H9 (cell line): ENCODE results near the gene CHCHD1. TPM values are rescaled to one million over a fixed set of nuclear protein-coding genes. Genes with fewer than 3 reads are reported as not detected.

Experiments
- DNase-seq: peaks from one replicate; pipeline ENCODE4 v3.0.0-alpha.2; 2017
- H2AFZ ChIP-seq: one replicate; pipeline ENCODE4 v1.6.1; 2013; ENCODE audit warnings: mild to moderate bottlenecking, low read length, control low read depth, moderate library complexity
- H2AK5ac ChIP-seq: 2 replicates; pipeline ENCODE4 v1.6.1; 2013; ENCODE audit warnings: low read length, control low read depth, mixed read lengths; ENCODE audit not compliant: insufficient read length
- H2BK120ac ChIP-seq: one replicate; pipeline ENCODE4 v1.6.1; 2013; ENCODE audit warnings: low read depth, mild to moderate bottlenecking, low read length, control low read depth, inconsistent platforms; ENCODE audit not compliant: poor library complexity, severe bottlenecking
- H2BK12ac ChIP-seq: 2 replicates; pipeline ENCODE4 v1.6.1; 2013; ENCODE audit warnings: low read length, control low read depth, mixed read lengths, low read depth; ENCODE audit not compliant: insufficient read length
- H2BK15ac ChIP-seq: 2 replicates; pipeline ENCODE4 v1.6.1; 2013; ENCODE audit warnings: low read depth, low read length, control low read depth
- H2BK20ac ChIP-seq: one replicate; pipeline ENCODE4 v1.6.1; 2013; ENCODE audit warnings: low read depth, mild to moderate bottlenecking, low read length, control low read depth, inconsistent platforms; ENCODE audit not compliant: poor library complexity, severe bottlenecking
- H2BK5ac ChIP-seq: 2 replicates; pipeline ENCODE4 v1.6.1; 2013; ENCODE audit warnings: low read length, control low read depth, mixed read lengths; ENCODE audit not compliant: insufficient read length
- H3K14ac ChIP-seq: 2 replicates; pipeline ENCODE4 v1.6.1; 2013; ENCODE audit warnings: low read length, control low read depth; ENCODE audit not compliant: insufficient read depth
- H3K18ac ChIP-seq: 2 replicates; pipeline ENCODE4 v1.6.1; 2013; ENCODE audit warnings: low read depth, mild to moderate bottlenecking, mixed read lengths, low read length, control low read depth; ENCODE audit not compliant: insufficient read length
- H3K23ac ChIP-seq: 2 replicates; pipeline ENCODE4 v1.6.1; 2013; ENCODE audit warnings: low read length, control low read depth, mixed read lengths, low read depth; ENCODE audit not compliant: insufficient read length
- H3K23me2 ChIP-seq: 2 replicates; pipeline ENCODE4 v1.6.1; 2013; ENCODE audit warnings: low read depth, mild to moderate bottlenecking, mixed read lengths, low read length, control low read depth; ENCODE audit not compliant: insufficient read length, poor library complexity, severe bottlenecking
- H3K27ac ChIP-seq: 2 replicates; pipeline ENCODE4 v1.5.1; 2013; ENCODE audit warnings: low read length, control low read depth, mixed read lengths, low read depth; ENCODE audit not compliant: insufficient read length
- H3K27me3 ChIP-seq: 2 replicates; pipeline ENCODE4 v1.6.1; 2013; ENCODE audit warnings: low read length, control low read depth, inconsistent platforms; ENCODE audit not compliant: insufficient read depth
- H3K4ac ChIP-seq: 2 replicates; pipeline ENCODE4 v1.6.1; 2013; ENCODE audit warnings: low read depth, mild to moderate bottlenecking, control low read depth, inconsistent platforms, low read length, moderate library complexity
- H3K4me1 ChIP-seq: 2 replicates; pipeline ENCODE4 v1.6.1; 2013; ENCODE audit warnings: low read length, control low read depth, inconsistent platforms; ENCODE audit not compliant: insufficient read depth
- H3K4me2 ChIP-seq: 2 replicates; pipeline ENCODE4 v1.6.1; 2013; ENCODE audit warnings: low read length, control low read depth, mixed read lengths; ENCODE audit not compliant: insufficient read length, insufficient read depth
- H3K56ac ChIP-seq: 2 replicates; pipeline ENCODE4 v1.6.1; 2013; ENCODE audit warnings: low read depth, mild to moderate bottlenecking, mixed read lengths, low read length, control low read depth; ENCODE audit not compliant: insufficient read length
- H3K79me1 ChIP-seq: 2 replicates; pipeline ENCODE4 v1.6.1; 2013; ENCODE audit warnings: low read depth, mild to moderate bottlenecking, moderate library complexity, low read length, control low read depth, inconsistent platforms; ENCODE audit not compliant: insufficient read depth, poor library complexity, severe bottlenecking
- H3K79me2 ChIP-seq: 2 replicates; pipeline ENCODE4 v1.6.1; 2013; ENCODE audit warnings: low read length, control low read depth, inconsistent platforms; ENCODE audit not compliant: insufficient read depth
- H3K9ac ChIP-seq: 2 replicates; pipeline ENCODE4 v1.6.1; 2013; ENCODE audit warnings: low read length, control low read depth, mixed read lengths; ENCODE audit not compliant: insufficient read length; ENCODE audit errors: extremely low read depth
- H3K9me3 ChIP-seq: one replicate; pipeline ENCODE4 v1.6.1; 2013; ENCODE audit warnings: low read depth, low read length, inconsistent platforms; ENCODE audit not compliant: control insufficient read depth
- H3T11ph ChIP-seq: one replicate; pipeline ENCODE4 v1.6.1; 2013; ENCODE audit warnings: mild to moderate bottlenecking, low read length, control low read depth, inconsistent platforms
- H4K20me1 ChIP-seq: one replicate; pipeline ENCODE4 v1.6.1; 2013; ENCODE audit not compliant: control insufficient read depth, insufficient read length, insufficient read depth
- H4K5ac ChIP-seq: 2 replicates; pipeline ENCODE4 v1.6.1; 2013; ENCODE audit warnings: low read depth, mild to moderate bottlenecking, mixed read lengths, low read length, control low read depth; ENCODE audit not compliant: insufficient read length
- H4K8ac ChIP-seq: replicated peaks from 2 replicates; pipeline ENCODE4 v1.6.1; 2013; ENCODE audit warnings: low read length, control low read depth, mixed read lengths, low read depth; ENCODE audit not compliant: insufficient read length
- H4K91ac ChIP-seq: 2 replicates; pipeline ENCODE4 v1.6.1; 2013; ENCODE audit warnings: low read depth, mild to moderate bottlenecking, moderate library complexity, mixed read lengths, low read length, control low read depth; ENCODE audit not compliant: insufficient read length
- H3K27ac Mint-ChIP-seq, 3 experiments: 2 replicates in 2 of 3; 3 replicates in 1 of 3; pipeline ENCODE4 v1.8.0; 2020 to 2021; ENCODE audit warnings: mixed read lengths in 3 of 3, mild to moderate bottlenecking in 1 of 3, moderate library complexity in 1 of 3
- H3K27me3 Mint-ChIP-seq: 2 replicates; pipeline ENCODE4 v1.8.0; 2021; ENCODE audit warnings: low read depth, mild to moderate bottlenecking, moderate library complexity, mixed read lengths
- H3K36me3 Mint-ChIP-seq, 3 experiments: 2 replicates in 2 of 3; 3 replicates in 1 of 3; pipeline ENCODE4 v1.8.0; 2020 to 2021; ENCODE audit warnings: low read depth in 3 of 3, mixed read lengths in 3 of 3; ENCODE audit not compliant: insufficient read depth in 1 of 3
- H3K4me1 Mint-ChIP-seq, 2 experiments: 2 replicates each; pipeline ENCODE4 v1.8.0; 2020; ENCODE audit warnings: mixed read lengths in 2 of 2
- H3K4me3 Mint-ChIP-seq, 2 experiments: 2 replicates in 1 of 2; 3 replicates in 1 of 2; pipeline ENCODE4 v1.8.0; 2020 to 2021; ENCODE audit warnings: mild to moderate bottlenecking in 2 of 2, mixed read lengths in 2 of 2, moderate library complexity in 1 of 2
- H3K9me3 Mint-ChIP-seq, 2 experiments: 2 replicates in 1 of 2; 3 replicates in 1 of 2; pipeline ENCODE4 v1.8.0; 2020; ENCODE audit warnings: mild to moderate bottlenecking in 2 of 2, mixed read lengths in 2 of 2, moderate library complexity in 1 of 2
- CTCF ChIP-seq: fragments of 200-600 bp; sonication (generic); conservative IDR thresholded peaks from 3 replicates; pipeline ENCODE4 v1.8.0; 2021; ENCODE audit warnings: antibody characterized with exemption, mild to moderate bottlenecking
- WGBS: extraction: QIAGEN DNeasy Blood & Tissue Kit; methylation state at CpG from one replicate; pipeline ENCODE4 v1.1.7; 2013; ENCODE audit warnings: missing lambda C conversion rate, low lambda C conversion rate, mixed read lengths; ENCODE audit not compliant: insufficient read length; ENCODE audit errors: extremely low coverage; 5-methylcytosine and 5-hydroxymethylcytosine counted together
- total RNA-seq: library from RNA; stranded (reverse); gene quantifications from 2 replicates; pipeline ENCODE4 v1.2.1, GENCODE V29; 2021

Gene CHCHD1
- total RNA-seq, 1 experiment from 2014 or later = 45.9 TPM

DNA sequence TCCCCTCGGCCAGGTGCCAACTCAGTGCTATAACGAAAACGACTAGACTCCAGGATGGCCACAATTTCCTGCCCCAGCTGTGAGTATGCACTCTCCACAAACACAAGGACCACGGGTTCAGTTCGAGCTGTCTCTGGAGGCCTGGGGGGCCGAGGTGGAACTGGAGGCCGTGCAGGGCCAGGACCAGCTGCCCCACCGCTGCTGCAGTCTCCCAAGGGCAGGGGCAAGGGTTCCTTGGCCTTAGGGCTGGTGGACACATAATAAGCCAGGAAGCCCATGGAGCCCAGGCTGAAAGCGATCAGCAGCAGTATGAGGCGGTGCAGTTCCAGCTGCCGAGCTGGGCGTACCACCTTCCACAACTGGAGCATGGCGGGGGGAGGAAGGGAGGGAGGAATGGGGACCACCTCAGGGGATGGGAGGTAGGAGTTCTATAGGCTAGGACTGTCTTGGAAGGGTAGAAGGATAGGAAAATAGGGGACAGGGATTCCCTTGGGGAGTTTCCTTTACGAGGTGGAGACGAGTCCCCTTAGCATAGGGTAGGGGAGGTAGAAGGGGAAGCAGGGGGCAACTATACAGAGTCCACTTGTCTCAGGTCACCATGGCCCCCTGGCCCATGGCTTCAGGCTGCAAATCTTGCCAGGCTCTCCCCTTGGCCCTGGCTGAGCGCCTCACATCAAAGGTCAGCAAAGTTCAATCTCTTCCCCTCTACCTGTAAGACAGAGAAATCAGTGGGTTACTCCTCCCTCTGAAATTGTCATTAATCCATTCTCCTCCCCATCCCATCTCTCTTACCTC, 26.4 kb downstream of the CHCHD1 start:
- H3K79me2 ChIP-seq = no peaks in the 10 kb centered on the region
- no peaks in the 10 kb centered on the region for H3K27me3 ChIP-seq
- no peaks in the 10 kb centered on the region for H4K20me1 ChIP-seq
- H3K4me1 ChIP-seq = no peaks in the 10 kb centered on the region
- H3K14ac ChIP-seq = no peak overlapping the region
- no peak overlapping the region for H2BK20ac ChIP-seq
- H3K56ac ChIP-seq = no peak overlapping the region
- H3K27ac ChIP-seq = no peak overlapping the region
- no peak overlapping the region for H3K4me2 ChIP-seq
- H2BK12ac ChIP-seq = no peak overlapping the region
- no peak overlapping the region for H3K18ac ChIP-seq
- Mint-ChIP-seq H3K36me3 (peaks cover 12 to 46% (median 35%) of the 10 kb centered on the region in 3 experiments; a peak in 6 of 7 replicates), H3K9me3 (no peaks in the 10 kb centered on the region; a peak in 1 of 5 replicates), H3K27me3 (no peaks in the 10 kb centered on the region), H3K4me3 (no peak overlapping the region; a peak in 1 of 5 replicates), H3K27ac (no peak overlapping the region), H3K4me1 (peaks cover 11 to 12% of the 10 kb centered on the region in 2 experiments)
- H3K4ac ChIP-seq = no peak overlapping the region
- no peak overlapping the region for H2BK120ac ChIP-seq
- H3K23ac ChIP-seq = no peak overlapping the region
- H3T11ph ChIP-seq = no peak overlapping the region
- H2BK15ac ChIP-seq = no peak overlapping the region
- H3K9me3 ChIP-seq = no peaks in the 10 kb centered on the region
- peaks cover 2% of the 10 kb centered on the region for H3K23me2 ChIP-seq
- no CpG with 5 or more reads among the region's 16 CpGs for WGBS
- no peak for DNase-seq
- no peak overlapping the region for H3K9ac ChIP-seq
- no peak for TF ChIP-seq CTCF
- H2AK5ac ChIP-seq = no peak overlapping the region
- H4K8ac ChIP-seq = no peak overlapping the region
- H3K79me1 ChIP-seq = no peaks in the 10 kb centered on the region
- no peak overlapping the region for H4K5ac ChIP-seq
- no peak overlapping the region for H2BK5ac ChIP-seq
- H4K91ac ChIP-seq = no peak overlapping the region
- H2AFZ ChIP-seq = no peak overlapping the region
